ENCODE measurements around the gene GAS7. TPM values are rescaled to one million over a fixed set of nuclear protein-coding genes. Genes with fewer than 3 reads are reported as not detected.

Gene GAS7
- total and polyA plus RNA-seq, 2 experiments from 2014 or later, result 1.9 to 10.7 TPM

- Mint-ChIP-seq H3K4me1 (no peaks in the 10 kb centered on the region), H3K27ac (no peak overlapping the region), H3K4me3 (no peak overlapping the region), H3K36me3 (ENCODE audit: low read depth) (no peaks in the 10 kb centered on the region), H3K27me3 (ENCODE audit: insufficient read depth, low read depth, poor library complexity) (peaks cover 2% of the 10 kb centered on the region), H3K9me3 (no peaks in the 10 kb centered on the region)
- Histone ChIP-seq H2AFZ (no peak overlapping the region), H3K4me3 (no peak overlapping the region), H3K79me2 (replicated peaks; ENCODE audit: insufficient read depth) (no peaks in the 10 kb centered on the region), H3K36me3 (ENCODE audit: insufficient read depth) (no peaks in the 10 kb centered on the region), H4K20me1 (replicated peaks; ENCODE audit: insufficient read depth) (no peaks in the 10 kb centered on the region), H3K4me2 (no peak overlapping the region), H3F3A (replicated peaks; ENCODE audit: low read depth) (no peaks in the 10 kb centered on the region), H3K9me2 (ENCODE audit: insufficient read depth) (no peaks in the 10 kb centered on the region; the same call in 1 of the 2 replicates), H3K27ac (ENCODE audit: low read depth) (no peak overlapping the region), H3K4me1 (ENCODE audit: insufficient read depth) (no peaks in the 10 kb centered on the region), H3K27me3 (ENCODE audit: insufficient read depth) (no peaks in the 10 kb centered on the region)
- ATAC-seq (no peak), DNase-seq (ENCODE audit: low spot score) (no peak)
- TF ChIP-seq EZH2phosphoT487 (IDR thresholded peaks at IDR 0.05; ENCODE audit: unreplicated experiment), result no peak
- no peak for TF ChIP-seq NANOG (IDR thresholded peaks at IDR 0.05; ENCODE audit: borderline replicate concordance)
- TF ChIP-seq CREB1 (CRISPR knock-in tag; IDR thresholded peaks at IDR 0.05; ENCODE audit: low read depth), result no peak
- no peak for TF ChIP-seq STAT1 (IDR thresholded peaks at IDR 0.05; ENCODE audit: unreplicated experiment)
- TF ChIP-seq ZNF331 (CRISPR knock-in tag; IDR thresholded peaks at IDR 0.05; ENCODE audit: low read depth), result no peak
- no peak for TF ChIP-seq ZNF462 (CRISPR knock-in tag; IDR thresholded peaks at IDR 0.05)
- no peak for TF ChIP-seq CTCF (conservative IDR thresholded peaks at IDR 0.05; ENCODE audit: low read depth in 2 of 2)
- TF ChIP-seq JUNB (IDR thresholded peaks at IDR 0.05; ENCODE audit: unreplicated experiment), result no peak
- no peak for TF ChIP-seq EZH2 (IDR thresholded peaks at IDR 0.05; ENCODE audit: low read depth, unreplicated experiment)
- no peak for TF ChIP-seq ETS1 (IDR thresholded peaks at IDR 0.05)
- TF ChIP-seq REST (IDR thresholded peaks at IDR 0.05; ENCODE audit: unreplicated experiment), result no peak
- TF ChIP-seq POLR2AphosphoS5 (IDR thresholded peaks at IDR 0.05; ENCODE audit: low read depth), result no peak
- no peak for TF ChIP-seq ZNF114 (CRISPR knock-in tag; IDR thresholded peaks at IDR 0.05)
These were observed 41.3 kb downstream of the GAS7 start for GRCh38 chr17:10156948-10157607.
